ENCODE measurements around the gene IFIT1B.
"Not testable (repeated sequence)": the region's sequence is repeated elsewhere in the genome, so short reads cannot be mapped to it uniquely, and the experiment has no call there.

The IFIT1B gene

DNA sequence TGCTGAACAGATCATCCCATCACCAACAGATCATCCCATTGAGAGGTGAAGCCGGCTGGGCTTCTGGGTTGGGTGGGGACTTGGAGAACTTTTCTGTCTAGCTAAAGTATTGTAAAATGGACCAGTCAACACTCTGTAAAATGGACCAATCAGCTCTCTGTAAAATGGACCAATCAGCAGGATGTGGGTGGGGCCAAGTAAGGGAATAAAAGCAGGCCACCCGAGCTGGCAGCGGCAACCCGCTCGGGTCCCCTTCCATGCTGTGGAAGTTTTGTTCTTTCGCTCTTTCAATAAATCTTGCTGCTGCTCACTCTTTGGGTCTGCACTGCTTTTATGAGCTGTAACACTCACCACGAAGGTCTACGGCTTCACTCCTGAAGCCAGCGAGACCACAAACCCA, 28.3 kb downstream of the IFIT1B start:
- not testable (repeated sequence) for H2AK5ac ChIP-seq (ENCODE audit: low read length); H3K9ac ChIP-seq (ENCODE audit: low read length); H3K27me3 ChIP-seq (ENCODE audit: insufficient read depth, low read length, poor library complexity); H3K4ac ChIP-seq (ENCODE audit: low read depth, low read length); H3K18ac ChIP-seq (ENCODE audit: low read length); H4K8ac ChIP-seq (ENCODE audit: low read depth, low read length); H3K23ac ChIP-seq (ENCODE audit: low read length); H3K27ac ChIP-seq (ENCODE audit: low read depth, low read length); H3K79me1 ChIP-seq (ENCODE audit: low read length); H3K79me2 ChIP-seq (ENCODE audit: control insufficient read depth, insufficient read depth, low read length); H3K36me3 ChIP-seq (ENCODE audit: control insufficient read depth, insufficient read depth, low read length); DNase-seq; H3K4me2 ChIP-seq (ENCODE audit: low read length); H3K56ac ChIP-seq (ENCODE audit: low read length); H2BK120ac ChIP-seq (ENCODE audit: low read depth, low read length); H3K4me1 ChIP-seq (ENCODE audit: control insufficient read depth, low read depth, low read length); H4K5ac ChIP-seq (ENCODE audit: low read length); H2BK15ac ChIP-seq (replicated peaks; ENCODE audit: low read depth); H3K4me3 ChIP-seq (ENCODE audit: low read length); H2BK5ac ChIP-seq (ENCODE audit: low read length)
- WGBS (ENCODE audit: extremely low coverage, insufficient coverage, low lambda C conversion rate), result no CpG with 5 or more reads among the region's 9 CpGs

DNA sequence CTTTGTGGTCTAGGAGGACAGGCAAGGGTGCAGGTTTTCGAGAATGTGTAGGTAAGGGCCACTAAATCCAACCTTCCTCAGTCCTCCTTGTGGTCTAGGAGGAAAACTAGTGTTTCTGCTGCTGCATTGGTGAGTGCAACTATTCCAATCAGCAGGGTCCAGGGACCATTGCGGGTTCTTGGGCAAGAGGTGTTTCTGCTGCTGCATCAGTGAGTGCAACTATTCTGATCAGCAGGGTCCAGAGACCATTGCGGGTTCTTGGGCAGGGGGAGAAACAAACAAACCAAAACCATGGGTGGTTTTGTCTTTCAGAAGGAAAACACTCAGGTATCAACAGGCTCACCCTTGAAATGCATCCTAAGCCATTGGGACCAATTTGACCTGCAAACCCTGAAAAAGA, 29.9 kb downstream of the IFIT1B start:
- not testable (repeated sequence) for DNase-seq; H2BK5ac ChIP-seq (ENCODE audit: low read length); H3K4me1 ChIP-seq (ENCODE audit: control insufficient read depth, low read depth, low read length); H3K56ac ChIP-seq (ENCODE audit: low read length); H3K36me3 ChIP-seq (ENCODE audit: control insufficient read depth, insufficient read depth, low read length); H4K8ac ChIP-seq (ENCODE audit: low read depth, low read length); H2AK5ac ChIP-seq (ENCODE audit: low read length); H4K5ac ChIP-seq (ENCODE audit: low read length); H3K79me2 ChIP-seq (ENCODE audit: control insufficient read depth, insufficient read depth, low read length); H3K79me1 ChIP-seq (ENCODE audit: low read length); H3K18ac ChIP-seq (ENCODE audit: low read length); H3K4me3 ChIP-seq (ENCODE audit: low read length); H3K23ac ChIP-seq (ENCODE audit: low read length); H3K9ac ChIP-seq (ENCODE audit: low read length); H3K27ac ChIP-seq (ENCODE audit: low read depth, low read length); H3K27me3 ChIP-seq (ENCODE audit: insufficient read depth, low read length, poor library complexity); H3K4me2 ChIP-seq (ENCODE audit: low read length); H2BK120ac ChIP-seq (ENCODE audit: low read depth, low read length); H2BK15ac ChIP-seq (replicated peaks; ENCODE audit: low read depth); H3K4ac ChIP-seq (ENCODE audit: low read depth, low read length)
- no CpG with 5 or more reads among the region's 3 CpGs for WGBS (ENCODE audit: extremely low coverage, insufficient coverage, low lambda C conversion rate)

DNA sequence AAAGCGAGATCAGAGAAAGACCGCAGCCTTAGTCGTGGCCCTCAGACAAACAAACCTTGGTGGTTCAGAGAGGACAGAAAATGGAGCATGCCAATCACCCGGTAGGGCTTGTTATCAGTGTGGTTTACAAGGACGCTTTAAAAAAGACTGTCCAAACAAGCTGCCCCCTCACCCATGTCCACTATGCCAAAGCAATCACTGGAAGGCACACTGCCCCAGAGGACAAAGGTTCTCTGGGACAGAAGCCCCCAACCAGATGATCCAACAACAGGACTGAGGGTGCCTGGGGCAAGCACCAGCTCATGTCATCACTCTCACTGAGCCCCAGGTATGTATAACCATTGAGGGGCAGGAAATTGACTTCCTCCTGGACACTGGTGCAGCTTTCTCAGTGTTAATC, 31.4 kb downstream of the IFIT1B start:
- not testable (repeated sequence) for H3K4me3 ChIP-seq (ENCODE audit: low read length); H4K8ac ChIP-seq (ENCODE audit: low read depth, low read length); H3K79me1 ChIP-seq (ENCODE audit: low read length); H3K4ac ChIP-seq (ENCODE audit: low read depth, low read length); DNase-seq; H3K18ac ChIP-seq (ENCODE audit: low read length); H3K27me3 ChIP-seq (ENCODE audit: insufficient read depth, low read length, poor library complexity); H2BK120ac ChIP-seq (ENCODE audit: low read depth, low read length); H3K4me2 ChIP-seq (ENCODE audit: low read length); H3K27ac ChIP-seq (ENCODE audit: low read depth, low read length); H2AK5ac ChIP-seq (ENCODE audit: low read length); H2BK15ac ChIP-seq (replicated peaks; ENCODE audit: low read depth); H3K56ac ChIP-seq (ENCODE audit: low read length); H2BK5ac ChIP-seq (ENCODE audit: low read length); H4K5ac ChIP-seq (ENCODE audit: low read length); H3K4me1 ChIP-seq (ENCODE audit: control insufficient read depth, low read depth, low read length); H3K79me2 ChIP-seq (ENCODE audit: control insufficient read depth, insufficient read depth, low read length); H3K23ac ChIP-seq (ENCODE audit: low read length); H3K36me3 ChIP-seq (ENCODE audit: control insufficient read depth, insufficient read depth, low read length); H3K9ac ChIP-seq (ENCODE audit: low read length)
- WGBS (ENCODE audit: extremely low coverage, insufficient coverage, low lambda C conversion rate), result no CpG with 5 or more reads among the region's 5 CpGs

DNA sequence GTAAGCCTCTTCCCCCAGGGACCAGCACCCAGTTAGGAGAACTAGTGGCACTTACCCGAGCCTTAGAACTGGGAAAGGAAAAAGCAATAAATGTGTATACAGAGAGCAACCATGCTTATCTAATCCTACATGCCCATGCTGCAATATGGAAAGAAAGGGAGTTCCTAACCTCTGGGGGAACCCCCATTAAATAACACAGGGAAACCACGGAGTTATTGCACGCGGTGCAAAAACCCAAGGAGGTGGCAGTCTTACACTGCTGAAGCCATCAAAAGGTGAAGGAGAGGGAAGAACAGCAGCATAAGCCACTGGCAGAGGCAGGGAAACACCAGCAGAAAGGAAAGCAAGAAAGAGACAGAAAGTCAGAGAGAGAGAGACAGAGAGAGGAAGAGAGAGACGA, 32.7 kb downstream of the IFIT1B start:
- not testable (repeated sequence) for H2BK15ac ChIP-seq (replicated peaks; ENCODE audit: low read depth); H4K8ac ChIP-seq (ENCODE audit: low read depth, low read length); H3K27ac ChIP-seq (ENCODE audit: low read depth, low read length); H2BK120ac ChIP-seq (ENCODE audit: low read depth, low read length); H3K79me2 ChIP-seq (ENCODE audit: control insufficient read depth, insufficient read depth, low read length); H3K56ac ChIP-seq (ENCODE audit: low read length); H2BK5ac ChIP-seq (ENCODE audit: low read length); H2AK5ac ChIP-seq (ENCODE audit: low read length); H3K36me3 ChIP-seq (ENCODE audit: control insufficient read depth, insufficient read depth, low read length); H3K9ac ChIP-seq (ENCODE audit: low read length); H3K4ac ChIP-seq (ENCODE audit: low read depth, low read length); H3K27me3 ChIP-seq (ENCODE audit: insufficient read depth, low read length, poor library complexity); H3K4me2 ChIP-seq (ENCODE audit: low read length); H3K23ac ChIP-seq (ENCODE audit: low read length); H3K18ac ChIP-seq (ENCODE audit: low read length); H3K79me1 ChIP-seq (ENCODE audit: low read length); H4K5ac ChIP-seq (ENCODE audit: low read length); H3K4me3 ChIP-seq (ENCODE audit: low read length); H3K4me1 ChIP-seq (ENCODE audit: control insufficient read depth, low read depth, low read length); DNase-seq
- no CpG with 5 or more reads among the region's 5 CpGs for WGBS (ENCODE audit: extremely low coverage, insufficient coverage, low lambda C conversion rate)

DNA sequence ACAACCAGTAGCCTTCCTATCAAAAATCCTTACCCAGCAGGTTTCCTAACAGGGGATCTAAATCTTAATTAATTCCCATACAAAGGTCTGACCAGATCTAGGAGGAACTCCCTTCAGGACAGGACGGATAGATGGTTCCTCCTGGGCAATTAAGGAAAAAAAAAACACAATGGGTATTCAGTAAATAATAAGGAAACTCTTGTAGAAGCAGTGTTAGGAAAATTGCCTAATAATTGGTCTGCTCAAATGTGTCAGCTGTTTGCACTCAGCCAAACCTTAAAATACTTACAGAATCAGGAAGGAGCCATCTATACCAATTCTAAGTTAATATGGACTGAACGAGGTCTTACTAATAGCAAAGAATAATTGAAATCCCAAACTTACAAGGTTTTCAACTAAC, 33.3 kb downstream of the IFIT1B start:
- H3K27me3 ChIP-seq (ENCODE audit: insufficient read depth, low read length, poor library complexity); H3K79me2 ChIP-seq (ENCODE audit: control insufficient read depth, insufficient read depth, low read length); H3K27ac ChIP-seq (ENCODE audit: low read depth, low read length); H3K4me1 ChIP-seq (ENCODE audit: control insufficient read depth, low read depth, low read length); H3K56ac ChIP-seq (ENCODE audit: low read length); H3K4me2 ChIP-seq (ENCODE audit: low read length); H3K18ac ChIP-seq (ENCODE audit: low read length); H4K8ac ChIP-seq (ENCODE audit: low read depth, low read length); H3K4ac ChIP-seq (ENCODE audit: low read depth, low read length); H2AK5ac ChIP-seq (ENCODE audit: low read length); H4K5ac ChIP-seq (ENCODE audit: low read length); H2BK120ac ChIP-seq (ENCODE audit: low read depth, low read length); DNase-seq; H3K79me1 ChIP-seq (ENCODE audit: low read length); H3K9ac ChIP-seq (ENCODE audit: low read length); H3K4me3 ChIP-seq (ENCODE audit: low read length); H3K36me3 ChIP-seq (ENCODE audit: control insufficient read depth, insufficient read depth, low read length); H2BK15ac ChIP-seq (replicated peaks; ENCODE audit: low read depth); H3K23ac ChIP-seq (ENCODE audit: low read length); H2BK5ac ChIP-seq (ENCODE audit: low read length): not testable (repeated sequence)
- no CpG with 5 or more reads among the region's 2 CpGs for WGBS (ENCODE audit: extremely low coverage, insufficient coverage, low lambda C conversion rate)

DNA sequence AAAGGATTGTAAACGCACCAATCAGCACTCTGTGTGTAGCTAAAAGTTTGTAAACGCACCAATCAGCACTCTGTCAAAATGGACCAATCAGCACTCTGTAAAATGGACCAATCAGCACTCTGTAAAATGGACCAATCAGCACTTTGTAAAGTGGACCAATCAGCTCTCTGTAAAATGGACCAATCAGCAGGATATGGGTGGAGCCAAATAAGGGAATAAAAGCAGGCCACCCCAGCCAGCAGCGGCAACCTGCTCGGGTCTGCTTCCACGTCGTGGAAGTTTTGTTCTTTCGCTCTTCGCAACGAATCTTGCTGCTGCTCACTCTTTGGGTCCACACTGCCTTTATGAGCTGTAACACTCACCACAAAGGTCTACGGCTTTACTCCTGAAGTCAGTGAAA, 34.4 kb downstream of the IFIT1B start:
- not testable (repeated sequence) for H3K36me3 ChIP-seq (ENCODE audit: control insufficient read depth, insufficient read depth, low read length); H3K4ac ChIP-seq (ENCODE audit: low read depth, low read length); H3K27me3 ChIP-seq (ENCODE audit: insufficient read depth, low read length, poor library complexity)

More for the DNA sequence above, 34.4 kb downstream of the IFIT1B start:
- not testable (repeated sequence) for H4K8ac ChIP-seq (ENCODE audit: low read depth, low read length); H2BK5ac ChIP-seq (ENCODE audit: low read length); H3K79me1 ChIP-seq (ENCODE audit: low read length); H4K5ac ChIP-seq (ENCODE audit: low read length); H3K27ac ChIP-seq (ENCODE audit: low read depth, low read length); H3K9ac ChIP-seq (ENCODE audit: low read length); H2BK120ac ChIP-seq (ENCODE audit: low read depth, low read length); H3K56ac ChIP-seq (ENCODE audit: low read length); H2AK5ac ChIP-seq (ENCODE audit: low read length); H3K4me3 ChIP-seq (ENCODE audit: low read length); H3K23ac ChIP-seq (ENCODE audit: low read length); H3K79me2 ChIP-seq (ENCODE audit: control insufficient read depth, insufficient read depth, low read length); H3K18ac ChIP-seq (ENCODE audit: low read length); H3K4me2 ChIP-seq (ENCODE audit: low read length); H3K4me1 ChIP-seq (ENCODE audit: control insufficient read depth, low read depth, low read length); H2BK15ac ChIP-seq (replicated peaks; ENCODE audit: low read depth)
- peak; percentile 21 for DNase-seq
- no CpG with 5 or more reads among the region's 10 CpGs for WGBS (ENCODE audit: extremely low coverage, insufficient coverage, low lambda C conversion rate)

Measured in mesendoderm (in vitro differentiated cells).